Lower lobe of right lung (tissue), 2 donors: ENCODE data around the gene ZDHHC18. TPM values are rescaled to one million over a fixed set of nuclear protein-coding genes. Genes with fewer than 3 reads are reported as not detected.
"Not testable (repeated sequence)": the region's sequence is repeated elsewhere in the genome, so short reads cannot be mapped to it uniquely, and the experiment has no call there.

ENCODE experiments used
- ATAC-seq, 2 donors: fragments of 200-7000 bp; cut with Tn5 transposase; one replicate each; pipeline ENCODE4 v1.9.1; 2020 to 2022; ENCODE audit warnings: mild to moderate bottlenecking in 2 of 2, moderate library complexity in 2 of 2
- DNase-seq: peaks from one replicate; pipeline ENCODE4 v3.0.0-alpha.2; 2020
- H3K27ac ChIP-seq: fragments of 200-600 bp; one replicate; pipeline ENCODE4 v1.8.0; 2022
- H3K27me3 ChIP-seq: fragments of 200-600 bp; one replicate; pipeline ENCODE4 v1.8.0; 2022; ENCODE audit warnings: low read depth
- H3K36me3 ChIP-seq: fragments of 200-600 bp; one replicate; pipeline ENCODE4 v1.8.0; 2022; ENCODE audit warnings: mild to moderate bottlenecking
- H3K4me1 ChIP-seq: fragments of 200-600 bp; one replicate; pipeline ENCODE4 v1.8.0; 2022
- H3K4me3 ChIP-seq: fragments of 200-600 bp; one replicate; pipeline ENCODE4 v1.8.0; 2022; ENCODE audit warnings: mild to moderate bottlenecking
- H3K9me3 ChIP-seq: fragments of 200-600 bp; one replicate; pipeline ENCODE4 v1.8.0; 2022
- CTCF ChIP-seq: fragments of 200-600 bp; IDR thresholded peaks from one replicate; pipeline ENCODE4 v1.8.0; 2022; ENCODE audit warnings: antibody characterized with exemption, mild to moderate bottlenecking
- intact Hi-C: fragments of 100-400 bp; cut with DNase I; formaldehyde crosslinking; loops from one replicate; pipeline ENCODE4 v1.11.0; 2022
- total RNA-seq: library from RNA; stranded (reverse); fragmentation: NEBNext Ultra II Directional; extraction: Animal tissue kit (Norgen Biotek cat#: 25700); gene quantifications from one replicate; pipeline ENCODE4 v1.2.1, GENCODE V29; 2021
- donor health status: DM: no; HTN: yes; CAD: no; lungs with severe emphysema.

ZDHHC18 gene
- total RNA-seq, 1 donor from 2014 or later, result 29.1 TPM

GRCh38 chr1:26844424-26845196, 18.1 kb downstream of the ZDHHC18 start:
- TF ChIP-seq CTCF, result no peak
- H3K27me3 ChIP-seq, result no peaks in the 10 kb centered on the region
- no peaks in the 10 kb centered on the region for H3K9me3 ChIP-seq
- peaks cover 78% of the 10 kb centered on the region for H3K36me3 ChIP-seq
- ATAC-seq (no peak), DNase-seq (peak; percentile 59)
- no peak overlapping the region for H3K4me3 ChIP-seq
- intact Hi-C loops, result no loop called here
- H3K4me1 ChIP-seq, result peaks cover 9% of the 10 kb centered on the region
- peak overlapping the region; percentile 18 for H3K27ac ChIP-seq

GRCh38 chr1:26847826-26848225, 21.3 kb downstream of the ZDHHC18 start:
- intact Hi-C loops, H3K27me3 ChIP-seq, H3K4me3 ChIP-seq, H3K9me3 ChIP-seq, DNase-seq, ATAC-seq, H3K27ac ChIP-seq, H3K4me1 ChIP-seq: not testable (repeated sequence)
- H3K36me3 ChIP-seq, result peaks cover 79% of the 10 kb centered on the region

- H3K27me3 ChIP-seq, result no peaks in the 10 kb centered on the region
- intact Hi-C loops, result no loop called here
- peak overlapping the region; percentile 15 for H3K27ac ChIP-seq
- DNase-seq, result no peak
- no peak for ATAC-seq
- H3K36me3 ChIP-seq, result peaks cover 81% of the 10 kb centered on the region
- no peak overlapping the region for H3K4me3 ChIP-seq
- no peaks in the 10 kb centered on the region for H3K9me3 ChIP-seq
- no peak for TF ChIP-seq CTCF
- peaks cover 14% of the 10 kb centered on the region for H3K4me1 ChIP-seq
These were observed 22.0 kb downstream of the ZDHHC18 start for GRCh38 chr1:26848499-26848898.

GRCh38 chr1:26848941-26849774, 22.7 kb downstream of the ZDHHC18 start:
- DNase-seq, result peak; percentile 69
- Histone ChIP-seq H3K4me3 (no peak overlapping the region), H3K4me1 (peaks cover 14% of the 10 kb centered on the region), H3K9me3 (no peaks in the 10 kb centered on the region), H3K36me3 (peaks cover 81% of the 10 kb centered on the region), H3K27me3 (no peaks in the 10 kb centered on the region), H3K27ac (peak overlapping the region; percentile 15)
- no peak for TF ChIP-seq CTCF
- intact Hi-C loops, result no loop called here
- ATAC-seq, result peak; percentile 77 to 85

GRCh38 chr1:26851106-26851684, 24.7 kb downstream of the ZDHHC18 start:
- no peak for DNase-seq
- intact Hi-C loops, result no loop called here
- Histone ChIP-seq H3K9me3 (no peaks in the 10 kb centered on the region), H3K4me1 (peaks cover 14% of the 10 kb centered on the region), H3K4me3 (no peak overlapping the region), H3K27ac (no peak overlapping the region), H3K27me3 (no peaks in the 10 kb centered on the region), H3K36me3 (peaks cover 95% of the 10 kb centered on the region)
- no peak for ATAC-seq
- TF ChIP-seq CTCF, result no peak
